NK-92 (cell line): ENCODE measurements around the gene ST6GAL1.

Experiments used
- DNase-seq: peaks from one replicate; lab custom pipeline; 2025; ENCODE audit not compliant: unreplicated experiment; lab: John Stamatoyannopoulos, UW

Gene ST6GAL1

DNA sequence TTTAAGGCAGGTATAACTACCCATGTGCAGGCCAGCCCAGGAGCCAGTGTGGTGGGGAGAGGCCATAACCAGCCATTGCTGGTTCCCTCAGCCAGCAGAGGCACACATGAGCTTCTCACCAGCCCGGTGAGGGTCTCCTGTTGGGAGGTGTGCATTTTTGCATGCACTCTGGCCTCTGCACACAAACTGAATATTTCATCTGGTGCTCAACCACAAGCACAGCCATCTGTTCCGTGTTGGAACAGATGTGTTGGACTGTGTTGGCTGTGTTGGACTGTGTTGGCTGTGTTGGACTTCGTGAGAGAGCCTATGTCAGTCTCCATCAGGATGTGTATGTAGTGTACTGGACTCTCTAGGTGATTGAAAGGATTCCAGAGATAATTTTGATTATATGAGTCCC, 141.8 kb downstream of the ST6GAL1 start:
- DNase-seq, result no peak

GRCh38 chr3:187072511-187072910, 142.2 kb downstream of the ST6GAL1 start:
- no peak for DNase-seq

- DNase-seq, result no peak
Observed at GRCh38 chr3:187073581-187074098, 143.3 kb downstream of the ST6GAL1 start.

DNA sequence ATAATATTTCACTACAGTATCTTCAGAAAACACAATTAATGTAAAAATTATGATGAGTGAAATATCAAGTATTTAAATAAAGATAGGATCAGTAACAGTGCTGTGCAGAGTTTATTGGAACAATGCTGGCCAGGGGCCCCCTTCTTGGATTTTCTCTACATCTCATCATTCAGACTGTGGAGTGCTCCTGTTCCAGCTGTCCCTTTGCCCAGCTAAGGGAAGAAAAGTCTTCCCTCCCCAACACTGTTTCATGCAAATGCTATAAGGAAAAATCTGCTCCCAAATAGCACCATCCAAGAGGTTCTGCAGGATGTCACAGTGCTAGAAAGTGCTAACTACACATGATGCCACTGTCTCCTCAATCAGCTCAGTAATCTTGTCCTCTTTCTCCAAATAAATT, 144.5 kb downstream of the ST6GAL1 start:
- no peak for DNase-seq

- no peak for DNase-seq
Observed at GRCh38 chr3:187076297-187076696, 146.0 kb downstream of the ST6GAL1 start.

DNA sequence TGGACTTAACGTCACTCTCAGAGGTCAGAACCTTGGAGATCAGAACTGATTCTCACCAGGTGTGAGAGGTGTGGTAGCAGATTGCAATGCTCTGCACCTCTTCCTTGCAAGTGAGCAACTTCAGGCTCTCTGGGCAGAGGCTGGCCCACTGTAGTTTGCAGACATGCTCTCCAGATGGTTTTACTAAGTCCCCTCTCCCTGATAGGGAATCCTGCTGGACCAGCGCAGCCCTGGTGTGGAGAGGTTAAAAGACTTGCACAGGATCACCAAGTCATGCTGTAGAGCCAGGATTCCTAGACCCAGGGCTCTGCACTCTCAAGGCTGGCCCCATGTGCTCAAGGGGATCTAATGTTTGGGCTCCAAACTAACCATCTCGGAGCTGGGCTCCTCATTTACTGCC, 146.8 kb downstream of the ST6GAL1 start:
- no peak for DNase-seq

DNA sequence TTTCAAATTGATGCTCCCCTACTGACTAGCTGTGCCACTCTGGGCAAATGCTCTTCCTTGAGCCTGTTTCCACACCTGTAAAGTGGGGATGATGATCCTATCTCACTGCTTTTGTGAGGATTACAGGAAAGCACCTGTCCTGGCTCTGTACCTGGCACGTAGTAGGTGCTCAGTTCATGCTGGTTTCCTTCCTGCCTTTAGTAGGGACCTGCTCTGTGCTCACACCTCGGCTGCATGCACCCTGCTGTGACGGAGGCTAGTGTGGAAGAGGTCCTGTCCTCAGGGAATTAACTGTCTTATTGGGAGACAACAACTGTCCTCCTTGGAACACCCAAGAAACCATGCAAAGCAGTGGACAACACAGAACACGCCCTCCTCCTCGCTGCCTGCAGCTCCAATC, 147.2 kb downstream of the ST6GAL1 start:
- DNase-seq, result no peak

DNA sequence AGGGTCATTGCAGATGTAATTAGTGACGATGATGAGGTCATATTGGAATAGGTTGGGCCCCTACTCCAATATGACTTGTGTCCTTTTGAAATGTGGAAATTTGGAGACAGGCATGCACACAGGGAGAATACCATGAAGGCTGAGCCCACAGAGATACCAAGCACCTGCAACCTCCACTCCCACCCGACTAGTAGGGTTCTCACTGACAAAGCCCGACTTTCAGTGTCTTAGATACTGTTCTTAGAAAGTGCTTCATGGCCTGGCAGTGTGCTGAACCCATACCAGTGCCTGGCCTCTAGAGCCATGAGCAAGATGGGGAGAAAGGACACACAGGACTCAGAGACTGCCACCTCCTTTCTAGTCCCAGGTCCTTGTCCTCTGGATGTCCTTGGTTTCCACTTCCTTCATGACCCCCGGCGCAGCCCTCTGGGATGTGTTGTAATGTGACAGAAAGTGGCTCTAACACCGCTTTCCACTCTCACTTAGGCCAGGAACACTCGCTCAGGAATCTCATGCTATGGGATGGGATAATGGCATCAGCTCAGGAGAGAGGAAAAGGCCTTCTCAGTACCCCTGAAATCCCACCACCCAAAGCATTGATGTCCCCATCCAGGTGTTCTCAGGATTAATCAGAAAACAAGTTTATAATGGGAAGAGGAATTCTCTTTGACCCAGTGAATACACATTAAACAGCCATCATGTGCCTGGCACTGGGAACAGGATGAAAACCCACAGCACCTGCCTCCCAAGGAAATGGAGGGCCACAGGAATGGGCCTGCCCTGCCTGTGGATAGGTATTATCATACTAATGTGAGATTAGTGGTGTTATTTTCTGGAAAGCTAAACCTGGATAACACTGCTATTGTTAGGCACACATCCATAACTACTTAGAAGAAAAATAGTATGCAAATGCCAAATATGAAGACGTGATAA, 149.0 kb downstream of the ST6GAL1 start:
- no peak for DNase-seq

DNA sequence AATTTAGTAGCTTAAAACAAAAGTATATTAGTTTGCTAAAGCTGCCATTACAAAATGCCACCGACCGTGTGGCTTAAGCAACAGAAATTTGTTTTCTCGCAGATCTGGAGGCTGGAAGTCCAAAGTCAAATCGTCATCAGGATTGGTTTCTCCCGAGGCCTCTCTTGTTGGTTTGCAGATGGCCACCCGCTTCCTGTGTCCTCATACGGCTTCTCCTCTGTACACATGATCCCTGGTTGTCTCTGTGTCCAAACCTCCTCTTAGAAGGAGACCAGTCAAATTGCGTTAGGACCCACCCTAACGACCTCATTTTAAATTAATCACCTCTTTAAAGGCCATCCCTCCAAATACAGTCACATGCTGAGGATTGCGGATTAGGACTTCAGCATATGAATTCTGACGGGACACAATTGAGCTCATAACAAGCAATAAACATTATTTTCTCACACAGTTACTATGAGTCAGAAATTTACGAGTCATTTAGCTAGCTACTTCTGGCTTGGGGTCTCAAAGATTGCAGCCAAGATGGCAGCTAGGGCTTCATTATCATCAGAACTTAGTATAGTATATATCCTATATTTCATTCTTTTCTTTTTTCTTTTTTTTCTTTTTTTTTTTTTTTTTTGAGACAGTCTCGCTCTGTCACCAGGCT, 150.6 kb downstream of the ST6GAL1 start:
- DNase-seq, result no peak

DNA sequence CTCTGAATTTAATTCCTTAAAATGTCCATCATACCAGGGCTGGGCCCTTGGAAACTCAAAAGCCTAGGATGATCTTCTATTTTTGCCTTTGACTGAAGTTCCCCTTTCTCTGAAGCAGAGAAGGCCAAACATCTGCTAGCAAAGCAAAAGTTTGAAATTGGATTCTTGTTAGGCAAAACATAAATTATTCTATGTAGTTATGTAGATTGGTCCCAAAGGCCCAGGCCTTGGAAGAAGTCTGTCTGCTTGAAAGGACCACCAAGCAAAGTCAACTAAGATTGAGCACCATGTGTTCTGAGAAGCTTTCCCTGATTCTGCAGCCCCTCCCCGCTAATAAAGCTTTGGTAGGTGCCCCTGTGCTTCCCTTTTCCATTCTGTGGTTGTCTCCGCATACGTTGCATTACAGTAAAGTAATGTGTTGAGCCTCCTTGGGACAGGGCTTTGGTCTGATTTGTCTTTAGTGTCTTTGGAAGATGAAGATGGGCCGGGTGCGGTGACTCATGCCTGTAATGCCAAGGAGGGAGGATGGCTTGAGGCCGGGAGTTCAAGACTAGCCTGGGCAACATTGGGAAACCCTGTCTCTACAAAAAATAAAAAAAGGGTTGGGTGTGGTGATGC, 152.5 kb downstream of the ST6GAL1 start:
- DNase-seq, result no peak

- no peak for DNase-seq
Observed at GRCh38 chr3:187084126-187084525, 153.8 kb downstream of the ST6GAL1 start.

DNA sequence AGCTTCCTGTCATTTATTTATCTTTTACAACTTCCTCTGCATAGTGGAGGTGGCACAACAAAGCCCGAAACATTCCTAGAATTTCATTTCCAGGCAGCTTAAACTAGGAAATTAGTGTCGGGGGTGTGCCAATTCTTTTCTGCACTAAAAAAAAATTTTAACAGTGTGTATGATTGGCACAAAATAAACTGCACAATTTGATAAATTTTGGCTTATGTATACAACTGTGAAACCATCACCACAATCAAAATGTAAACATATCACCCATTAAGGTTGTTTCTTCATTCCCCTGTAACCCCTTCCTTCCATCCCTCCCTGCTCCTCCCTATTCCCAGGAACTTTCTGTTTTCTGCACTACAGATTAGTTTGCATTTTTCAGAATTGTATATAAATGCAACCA, 154.3 kb downstream of the ST6GAL1 start:
- no peak for DNase-seq

DNA sequence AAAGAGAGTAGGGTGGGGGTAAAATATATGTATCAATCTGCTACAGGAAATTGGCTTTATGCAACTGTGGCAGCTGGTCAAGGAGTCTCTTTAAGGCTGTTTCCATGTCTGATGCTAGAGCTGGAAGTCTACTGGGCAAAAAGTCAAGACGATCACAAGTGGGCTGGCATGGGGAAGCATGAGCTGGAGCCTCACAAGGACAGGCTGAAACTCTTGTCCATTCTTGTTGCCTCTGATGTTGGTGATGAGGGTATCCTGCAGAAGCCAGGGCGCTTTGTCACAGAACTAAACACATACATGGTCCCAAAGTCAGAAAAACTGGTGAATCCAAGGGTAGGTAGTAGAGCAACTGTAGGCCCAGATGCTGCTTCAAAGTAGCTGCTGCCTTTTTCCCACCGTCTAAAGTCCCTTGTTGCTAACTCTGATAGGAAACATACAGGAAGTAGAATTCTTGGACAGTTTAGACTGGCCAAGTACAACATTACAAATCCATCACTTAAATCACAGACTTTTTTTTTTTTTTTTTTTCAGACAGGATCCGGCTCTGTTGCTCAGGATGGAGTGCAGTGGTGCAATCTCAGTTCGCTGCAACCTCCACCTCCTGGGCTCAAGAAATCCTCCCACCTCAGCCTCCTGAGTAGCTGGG, 154.8 kb downstream of the ST6GAL1 start:
- DNase-seq, result no peak

DNA sequence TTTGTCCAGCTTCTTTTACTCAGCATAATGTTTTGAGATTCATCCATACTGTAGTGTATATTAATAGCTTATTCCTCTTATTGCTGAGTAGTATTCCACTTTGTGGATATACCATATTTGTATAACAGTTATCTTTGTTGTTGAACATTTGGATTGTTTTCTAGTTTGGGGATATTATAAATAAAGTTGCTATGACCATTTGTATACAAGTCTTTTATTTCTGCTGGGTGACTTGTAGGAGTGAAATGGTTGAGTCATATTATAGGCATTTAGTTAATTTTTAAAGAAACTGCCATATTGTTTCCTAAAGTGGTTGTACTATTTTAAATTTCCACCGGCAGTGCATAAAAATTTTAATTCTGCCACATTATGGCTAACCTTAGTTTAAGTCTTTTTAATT, 155.6 kb downstream of the ST6GAL1 start:
- no peak for DNase-seq

DNA sequence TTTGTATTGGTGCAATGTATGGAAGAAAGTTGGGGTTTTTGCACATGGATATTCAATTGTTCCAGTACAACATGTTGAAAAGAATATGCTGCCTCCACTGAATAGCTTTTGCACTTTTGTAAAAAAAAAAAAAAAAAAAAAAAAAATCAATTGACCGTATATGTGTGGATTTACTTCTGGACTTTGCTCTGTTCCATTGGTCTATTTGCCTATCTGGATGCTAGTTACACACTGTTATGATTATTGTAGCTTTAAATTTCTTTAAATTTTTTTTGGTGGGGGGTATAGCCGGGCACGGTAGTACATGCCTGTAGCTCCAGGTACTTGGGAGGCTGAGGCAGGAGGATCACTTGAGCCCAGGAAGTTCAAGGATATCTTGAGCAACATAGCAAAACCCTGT, 156.5 kb downstream of the ST6GAL1 start:
- no peak for DNase-seq

DNA sequence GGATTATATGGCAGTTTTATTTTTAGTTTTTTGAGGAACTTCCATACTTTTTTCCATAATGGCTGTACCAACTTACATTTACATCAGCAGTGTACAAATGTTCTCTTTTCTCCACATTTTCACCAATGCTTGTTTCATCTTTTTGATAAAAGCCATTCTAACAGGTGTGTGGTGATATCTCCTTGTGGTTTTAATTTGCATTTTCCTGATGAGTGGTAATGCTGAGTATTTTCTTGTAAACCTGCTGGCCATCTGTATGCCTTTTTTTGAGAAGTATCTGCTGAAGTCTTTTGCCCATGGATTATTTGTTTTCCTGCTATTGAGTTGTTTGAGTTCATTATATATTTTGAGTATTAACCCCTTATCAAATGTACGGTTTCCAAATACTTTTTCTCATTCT, 158.4 kb downstream of the ST6GAL1 start:
- DNase-seq, result no peak

GRCh38 chr3:187093320-187093719, 163.0 kb downstream of the ST6GAL1 start:
- no peak for DNase-seq

DNA sequence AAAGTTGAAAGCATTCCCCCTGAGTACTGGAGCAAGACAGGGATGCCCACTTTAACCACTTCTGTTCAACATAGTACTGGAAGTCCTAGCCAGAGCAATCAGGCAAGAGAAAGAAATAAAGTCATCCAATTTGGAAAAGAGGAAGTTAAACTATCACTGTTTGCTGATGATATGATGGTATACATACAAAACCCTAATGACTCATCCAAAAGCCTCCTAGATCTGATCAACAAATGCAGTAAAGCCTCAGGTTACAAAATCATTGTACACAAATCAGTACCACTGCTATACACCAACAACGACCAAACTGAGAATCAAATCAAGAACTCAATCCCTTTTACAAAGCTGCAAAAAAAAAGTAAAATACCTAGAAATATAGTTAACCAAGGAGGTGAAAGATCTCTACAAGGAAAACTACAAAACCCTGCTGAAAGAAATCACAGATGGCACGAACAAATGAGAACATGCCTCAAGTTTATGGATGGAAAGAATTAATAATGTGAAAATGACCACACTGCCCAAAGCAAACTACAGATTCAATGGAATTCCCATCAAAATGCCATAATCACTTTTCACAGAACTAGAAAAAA, 168.7 kb downstream of the ST6GAL1 start:
- DNase-seq, result no peak

DNA sequence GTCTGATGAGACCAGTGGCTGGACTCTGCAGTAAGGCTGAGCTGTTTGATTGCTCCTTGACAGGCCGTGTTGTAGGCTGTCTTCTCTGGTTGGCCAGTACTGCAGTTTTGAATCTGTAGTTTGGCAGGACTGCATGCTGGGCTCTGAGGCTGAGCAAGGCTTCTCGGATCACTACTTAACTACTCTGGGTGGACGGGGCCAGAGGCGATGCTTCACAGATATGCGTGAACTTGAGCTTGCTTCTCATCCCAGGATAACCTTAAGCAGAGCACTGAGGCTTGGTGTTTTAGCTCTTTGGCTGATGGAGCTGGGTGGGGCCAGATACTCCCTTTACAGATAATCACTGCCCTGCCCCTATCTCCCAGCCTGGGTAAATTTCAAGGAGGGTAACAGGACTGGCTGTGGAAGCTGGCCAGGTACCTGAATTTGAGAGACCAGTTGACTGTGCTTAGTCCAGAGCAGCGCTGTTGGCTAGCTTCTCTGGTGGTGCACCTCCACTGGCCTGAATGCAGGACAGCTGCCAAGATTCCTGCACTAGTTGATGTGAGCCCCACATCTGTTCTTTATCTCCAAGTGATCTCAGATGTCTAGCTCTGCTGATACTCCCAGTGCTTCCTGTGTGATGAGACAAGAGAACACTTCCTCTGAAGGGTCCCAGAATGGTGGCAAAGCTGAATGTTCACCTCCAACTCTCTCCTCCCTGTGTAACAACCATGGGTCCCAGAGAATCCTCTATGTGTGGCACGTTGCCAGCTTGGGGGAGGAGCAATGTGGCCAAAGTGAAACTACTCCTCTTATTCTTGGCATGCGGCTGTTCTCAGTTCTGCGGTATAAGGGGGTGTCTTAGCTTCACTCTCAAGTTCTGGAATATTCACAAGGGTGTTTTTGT, 171.1 kb downstream of the ST6GAL1 start:
- DNase-seq, result no peak

DNA sequence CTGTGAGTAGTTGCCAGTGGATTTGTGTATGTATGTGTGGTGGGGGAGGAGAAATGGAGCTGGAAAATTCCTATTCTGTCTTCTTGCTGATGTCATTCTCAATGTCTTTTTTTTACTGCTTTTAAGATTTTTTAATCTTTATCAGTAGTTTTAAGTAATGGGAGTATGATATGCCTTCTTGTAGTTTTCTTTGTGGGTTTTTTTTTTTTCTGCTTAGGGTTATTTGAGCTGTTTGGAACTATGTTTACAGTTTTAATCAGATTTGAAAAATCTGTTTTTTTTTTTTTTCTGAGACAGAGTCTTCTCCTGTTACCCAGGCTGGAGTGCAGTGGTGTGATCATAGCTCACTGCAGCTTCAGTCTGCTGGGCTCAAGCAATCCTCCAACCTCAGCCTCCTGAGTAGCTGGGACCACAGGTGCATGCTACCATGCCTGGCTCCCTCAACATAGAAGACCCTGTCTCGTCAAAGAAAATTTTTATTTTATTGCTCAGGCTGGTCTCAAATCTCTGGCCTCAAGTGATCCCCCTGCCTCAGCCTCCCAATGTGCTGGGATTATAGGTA, 171.8 kb downstream of the ST6GAL1 start:
- DNase-seq, result no peak
